SK-N-SH treated with all-trans-retinoic acid at 6 μM for 48 hours (cell line): ENCODE measurements around the gene SLC7A7.

Source experiments
- CREB5 ChIP-seq: fragments of 250-450 bp; sonication (Bioruptor Pico); IDR thresholded peaks from 2 replicates; pipeline ENCODE4 v1.5.1; 2020; ENCODE audit warnings: low read depth, mild to moderate bottlenecking, moderate library complexity
- OSR1 ChIP-seq: fragments of 250-450 bp; sonication (Bioruptor Pico); IDR thresholded peaks from 2 replicates; pipeline ENCODE4 v1.8.0; 2022; ENCODE audit warnings: moderate library complexity, mild to moderate bottlenecking, inconsistent platforms
- PATZ1 ChIP-seq: fragments of 250-450 bp; sonication (Bioruptor Pico); IDR thresholded peaks from 2 replicates; pipeline ENCODE4 v1.8.0; 2020; ENCODE audit warnings: mild to moderate bottlenecking, moderate library complexity, borderline replicate concordance
- TCF4 ChIP-seq: fragments of 250-450 bp; sonication (Bioruptor Pico); IDR thresholded peaks from 2 replicates; pipeline ENCODE4 v1.8.0; 2021; ENCODE audit warnings: mild to moderate bottlenecking, moderate library complexity, borderline replicate concordance
- ZC3H10 ChIP-seq: fragments of 250-450 bp; sonication (Bioruptor Pico); IDR thresholded peaks from 2 replicates; pipeline ENCODE4 v1.5.1; 2021; ENCODE audit warnings: mild to moderate bottlenecking, moderate library complexity
- ZFP30 ChIP-seq: fragments of 450-650 bp; formaldehyde crosslinking; IDR thresholded peaks from 2 replicates; pipeline ENCODE4 v1.5.0; 2022; ENCODE audit warnings: mild to moderate bottlenecking, moderate library complexity
- ZNF70 ChIP-seq: fragments of 450-650 bp; formaldehyde crosslinking; IDR thresholded peaks from 2 replicates; pipeline ENCODE4 v1.5.0; 2020; ENCODE audit warnings: mild to moderate bottlenecking, moderate library complexity
- ZNF8 ChIP-seq: fragments of 450-650 bp; formaldehyde crosslinking; IDR thresholded peaks from 2 replicates; pipeline ENCODE4 v1.5.0; 2020; ENCODE audit warnings: mild to moderate bottlenecking, moderate library complexity

GRCh38 chr14:22761734-22762133 lies 53.5 kb downstream of the SLC7A7 start:
- TF ChIP-seq ZNF8 (CRISPR knock-in tag) (no peak), OSR1 (CRISPR knock-in tag) (no peak), TCF4 (CRISPR knock-in tag) (no peak), CREB5 (CRISPR knock-in tag) (no peak), PATZ1 (CRISPR knock-in tag) (no peak), ZFP30 (CRISPR knock-in tag) (no peak), ZC3H10 (CRISPR knock-in tag) (no peak), ZNF70 (CRISPR knock-in tag) (no peak)
